ENCODE measurements around the gene PDE2A.

The PDE2A gene

DNA sequence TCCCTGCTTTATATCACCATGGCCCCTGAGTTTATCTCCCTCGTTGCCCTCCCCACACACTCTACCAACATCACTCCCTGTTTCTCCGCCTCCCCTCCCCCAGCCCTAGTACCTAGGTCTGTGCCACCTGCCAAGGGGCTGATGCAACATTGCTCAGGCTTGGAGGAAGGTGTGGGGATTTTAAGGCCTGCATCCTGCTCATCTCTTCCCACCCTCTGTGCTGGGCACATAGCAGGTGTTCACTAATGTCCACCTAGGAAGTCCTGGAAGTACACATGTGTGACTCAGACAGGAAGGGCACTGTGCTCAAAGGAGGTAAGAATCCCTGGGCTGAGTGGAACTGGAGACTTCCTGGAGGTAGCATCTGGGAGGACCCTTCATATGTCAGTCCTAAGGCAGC, 37.0 kb downstream of the PDE2A start:
- DNase-seq (ENCODE audit: low read depth in 2 of 2) = no peak

DNA sequence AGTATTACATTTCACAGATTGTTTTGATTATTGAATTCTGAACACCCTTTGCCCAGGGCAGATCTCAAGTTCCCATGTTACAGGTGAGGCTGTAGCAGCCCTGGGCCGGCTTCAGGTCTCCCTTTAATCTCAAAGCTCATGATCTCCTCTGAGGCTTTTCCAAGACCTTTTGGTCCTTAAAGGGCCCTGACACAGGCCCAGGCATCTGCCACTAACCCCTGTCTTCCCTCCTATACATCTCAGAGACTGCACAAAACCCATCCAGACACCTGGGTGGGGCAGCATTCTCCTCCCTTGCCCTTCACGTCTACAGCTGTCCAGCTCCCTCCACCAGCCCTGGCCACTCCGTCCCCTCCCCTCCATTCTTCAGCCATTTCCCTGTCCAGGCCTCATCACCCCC, 37.8 kb downstream of the PDE2A start:
- no peak for DNase-seq (ENCODE audit: low read depth in 2 of 2)

DNA sequence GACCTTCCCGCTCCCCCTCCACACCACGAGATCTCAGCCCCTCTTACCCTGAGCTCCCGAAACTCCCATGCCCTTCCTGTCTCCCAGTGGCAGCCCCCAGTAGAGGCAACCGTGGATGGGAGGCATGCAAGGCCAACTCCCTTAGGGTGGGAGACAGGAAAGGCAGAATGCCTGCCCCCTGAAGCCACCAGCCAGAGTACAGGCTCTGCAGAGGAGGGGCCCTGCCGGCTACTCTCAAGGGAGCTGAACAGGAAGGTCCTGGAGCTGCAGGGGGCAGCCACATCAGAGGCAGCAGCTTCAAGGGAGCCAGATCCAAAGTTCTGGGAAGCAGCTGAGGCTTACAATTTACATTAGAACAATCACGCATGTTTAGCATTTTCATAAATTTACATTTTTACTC, 38.3 kb downstream of the PDE2A start:
- DNase-seq (ENCODE audit: low read depth in 2 of 2) = no peak

DNA sequence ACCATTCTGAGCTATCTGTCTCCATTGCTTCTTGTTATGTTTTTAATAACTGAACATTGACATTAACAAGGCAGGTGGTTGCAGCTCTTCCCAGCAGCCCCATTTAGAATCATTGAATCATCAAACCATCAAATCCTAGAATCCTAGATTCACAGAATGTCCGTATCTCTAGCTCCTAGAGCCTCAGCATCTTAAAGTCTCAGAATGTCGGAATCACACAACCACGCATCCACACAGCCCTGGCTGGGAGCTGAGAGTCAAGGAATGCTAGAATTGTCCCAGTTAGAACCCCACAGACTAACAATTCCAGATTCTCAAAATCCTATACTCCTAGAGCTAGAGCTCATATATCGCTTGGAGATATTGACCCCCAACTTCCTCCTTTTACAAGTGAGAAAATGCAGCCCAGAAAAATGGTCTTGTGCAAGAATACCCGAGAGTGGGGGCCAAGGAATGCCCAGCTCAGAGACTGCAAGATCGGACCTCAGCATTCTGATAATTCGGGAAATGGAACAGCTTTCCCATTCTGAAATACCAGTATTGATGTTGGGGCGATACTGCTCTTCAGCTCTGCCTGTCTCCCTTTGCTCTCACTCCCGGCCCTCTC, 38.8 kb downstream of the PDE2A start:
- no peak for DNase-seq (ENCODE audit: low read depth in 2 of 2)

- no peak for DNase-seq (ENCODE audit: low read depth in 2 of 2)
These were observed 39.6 kb downstream of the PDE2A start for GRCh38 chr11:72634472-72635095.

GRCh38 chr11:72634016-72634415, 40.2 kb downstream of the PDE2A start:
- no peak for DNase-seq (ENCODE audit: low read depth in 2 of 2)

GRCh38 chr11:72633068-72633467, 41.2 kb downstream of the PDE2A start:
- no peak for DNase-seq (ENCODE audit: low read depth in 2 of 2)

GRCh38 chr11:72631806-72632731, 42.2 kb downstream of the PDE2A start:
- DNase-seq (ENCODE audit: low read depth in 2 of 2) = no peak

- no peak for DNase-seq (ENCODE audit: low read depth in 2 of 2)
These were observed 43.9 kb downstream of the PDE2A start for GRCh38 chr11:72630104-72630852.

- DNase-seq (ENCODE audit: low read depth in 2 of 2) = no peak
These were observed 45.0 kb downstream of the PDE2A start for GRCh38 chr11:72629266-72629665.

DNA sequence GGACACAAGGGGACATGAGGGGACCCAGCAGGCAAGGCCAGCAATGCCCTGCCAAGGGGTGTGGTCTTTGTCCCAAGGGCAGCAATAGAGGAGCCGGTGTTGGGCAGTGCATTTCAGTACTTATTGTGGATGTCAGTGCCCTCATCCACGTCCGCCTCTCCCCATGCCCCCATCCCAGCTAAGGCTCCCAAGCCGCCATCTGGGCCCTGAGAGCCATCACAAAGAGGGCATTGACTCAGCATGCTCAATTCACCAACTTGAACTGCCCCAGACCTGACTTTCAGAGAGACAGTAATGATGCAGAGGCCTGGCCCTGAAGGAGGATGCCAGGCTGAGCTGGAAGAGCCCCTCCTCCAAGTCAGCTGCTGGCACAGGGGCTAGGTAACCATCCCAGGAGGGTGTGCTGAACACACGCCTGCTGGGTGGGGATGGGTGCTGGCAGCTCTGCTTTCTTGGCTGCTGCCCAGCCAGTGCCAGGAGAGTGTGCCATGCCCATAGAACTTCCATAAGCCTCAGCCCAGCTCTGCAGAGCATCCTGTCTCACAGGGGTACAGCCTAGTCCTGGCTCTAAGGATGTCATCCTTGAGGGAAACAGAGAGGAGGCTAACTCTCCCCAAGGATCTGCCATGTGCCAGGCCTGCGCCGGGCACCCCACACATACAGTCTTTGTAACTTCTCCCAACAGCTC, 46.5 kb downstream of the PDE2A start:
- DNase-seq (ENCODE audit: low read depth in 2 of 2) = no peak

DNA sequence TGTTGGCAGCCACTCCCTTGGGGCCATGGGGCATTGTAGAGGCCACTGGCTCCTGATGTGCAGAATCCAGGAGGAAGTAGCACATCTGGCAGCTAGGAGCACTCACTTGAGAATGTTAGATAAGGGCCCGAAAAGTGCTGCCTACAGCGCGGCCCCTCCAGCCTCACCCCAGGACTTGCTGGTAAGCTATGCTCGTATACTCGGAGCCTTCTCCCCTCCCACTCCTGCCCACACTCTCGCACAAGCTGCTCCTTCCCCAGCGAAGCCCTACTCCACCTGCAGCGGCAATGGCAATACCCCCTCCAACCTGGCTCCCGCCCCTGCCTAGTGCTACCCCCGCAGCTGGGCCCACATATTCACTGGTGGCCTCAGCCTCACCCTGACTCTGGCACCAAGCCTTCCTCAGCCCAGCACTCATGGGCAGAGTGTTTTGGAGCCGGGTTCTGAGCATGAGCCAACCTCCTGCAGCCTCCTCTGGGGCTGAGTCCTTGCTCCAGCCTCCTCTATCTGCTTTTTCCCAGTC, 47.7 kb downstream of the PDE2A start:
- DNase-seq (ENCODE audit: low read depth in 2 of 2) = no peak

DNA sequence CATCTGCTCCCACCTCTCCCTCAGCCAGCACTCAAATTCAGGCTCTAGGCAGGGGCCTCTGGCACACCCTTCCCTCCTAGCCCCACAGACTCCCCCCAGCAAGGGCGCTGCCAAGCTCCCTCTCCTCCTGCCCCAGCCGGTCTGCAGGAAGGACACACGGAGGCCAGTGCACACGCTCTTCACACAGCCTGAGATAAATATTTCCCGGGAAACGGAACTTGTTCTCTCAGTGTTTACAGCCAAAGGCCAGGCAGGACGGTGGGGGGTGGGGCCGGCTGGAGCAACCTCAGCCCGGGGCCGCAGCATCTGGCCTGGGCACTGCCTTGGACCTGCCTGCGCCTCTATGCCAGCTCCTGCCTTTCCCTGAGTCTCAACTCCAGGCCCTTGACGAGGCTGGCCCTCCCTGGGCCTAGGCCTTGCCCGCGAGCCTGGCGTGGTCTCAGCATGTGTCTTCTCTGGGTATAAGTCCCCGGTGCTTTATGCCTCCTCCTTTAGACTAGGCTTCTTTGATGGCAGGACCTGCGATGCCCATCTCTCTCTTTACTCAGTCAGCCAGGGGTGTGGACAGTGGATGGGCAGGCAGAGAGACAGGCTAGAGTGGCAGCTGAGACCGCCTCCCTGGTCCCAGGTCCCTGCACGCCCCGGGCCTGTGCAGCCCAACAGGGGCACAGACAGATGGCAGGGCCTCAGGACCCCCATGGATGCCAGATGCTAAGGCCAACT, 48.4 kb downstream of the PDE2A start:
- DNase-seq (ENCODE audit: low read depth in 2 of 2) = no peak

GRCh38 chr11:72624496-72625201, 49.6 kb downstream of the PDE2A start:
- DNase-seq (ENCODE audit: low read depth in 2 of 2) = no peak

GRCh38 chr11:72623052-72623451, 51.2 kb downstream of the PDE2A start:
- no peak for DNase-seq (ENCODE audit: low read depth in 2 of 2)

- no peak for DNase-seq (ENCODE audit: low read depth in 2 of 2)
These were observed 53.1 kb downstream of the PDE2A start for GRCh38 chr11:72621008-72621610.

GRCh38 chr11:72618803-72619202, 55.4 kb downstream of the PDE2A start:
- no peak for DNase-seq (ENCODE audit: low read depth in 2 of 2)

- DNase-seq (ENCODE audit: low read depth in 2 of 2) = no peak
These were observed 57.0 kb downstream of the PDE2A start for GRCh38 chr11:72617080-72617762.

DNA sequence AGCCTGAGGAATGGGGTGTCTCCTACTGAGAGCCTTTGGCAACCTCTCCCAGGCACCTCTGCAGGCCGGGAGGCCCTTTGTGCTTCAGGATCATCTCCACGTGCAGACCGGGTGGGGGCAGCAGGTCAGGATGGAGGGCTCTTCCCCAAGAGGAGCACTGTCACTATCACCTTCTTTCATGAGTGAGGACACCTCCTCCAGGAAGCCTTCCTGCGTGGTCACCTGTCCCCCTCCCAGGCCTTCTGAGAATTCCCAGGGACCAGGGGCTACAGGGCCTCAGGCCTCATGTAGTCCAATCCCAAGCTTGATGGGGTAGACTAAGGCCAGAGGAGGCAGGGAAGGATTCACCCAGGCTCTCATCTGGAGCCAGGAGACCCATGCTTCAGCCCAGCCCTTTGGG, 57.6 kb downstream of the PDE2A start:
- no peak for DNase-seq (ENCODE audit: low read depth in 2 of 2)

All from stimulated activated CD8-positive, alpha-beta memory T cell treated with anti-CD3 and anti-CD28 coated beads, Interleukin-2, amount 100 ng/mL, for 48 hours (primary cell).